ENCODE data around the gene LPCAT3. TPM values are rescaled to one million over a fixed set of nuclear protein-coding genes. Genes with fewer than 3 reads are reported as not detected.
"Not testable (repeated sequence)": the region's sequence is repeated elsewhere in the genome, so short reads cannot be mapped to it uniquely, and the experiment has no call there.

LPCAT3 gene
- total RNA-seq, 1 donor from 2014 or later, result 40.2 TPM

DNA sequence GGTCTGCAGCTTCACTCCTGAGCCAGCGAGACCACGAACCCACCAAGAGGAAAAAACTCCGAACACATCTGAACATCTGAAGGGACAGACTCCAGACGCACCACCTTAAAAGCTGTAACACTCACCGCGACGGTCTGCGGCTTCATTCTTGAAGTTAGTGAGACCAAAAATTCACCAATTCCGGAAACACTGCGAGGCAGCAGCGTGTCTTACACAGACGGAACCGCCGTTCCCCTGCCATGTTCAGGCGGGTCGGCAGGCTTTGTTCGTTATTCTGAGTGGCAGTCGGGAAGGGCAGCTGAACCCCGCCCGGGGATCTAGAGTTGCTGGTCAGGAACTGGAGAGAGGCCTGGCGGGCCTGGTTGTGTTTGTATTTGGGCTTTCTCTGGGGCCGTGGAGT, 20.3 kb upstream of the LPCAT3 start:
- Mint-ChIP-seq H3K27ac (ENCODE audit: unreplicated experiment) (peak overlapping the region; percentile 68), H3K4me1 (ENCODE audit: unreplicated experiment) (no peaks in the 10 kb centered on the region), H3K4me3 (ENCODE audit: unreplicated experiment) (peak overlapping the region; percentile 42), H3K36me3 (ENCODE audit: low read depth, unreplicated experiment) (peaks cover 6% of the 10 kb centered on the region), H3K9me3 (ENCODE audit: unreplicated experiment) (no peaks in the 10 kb centered on the region), H3K27me3 (ENCODE audit: unreplicated experiment) (peaks cover 4% of the 10 kb centered on the region)
- no peak for DNase-seq (ENCODE audit: low spot score)
- TF ChIP-seq, protein P1, sequence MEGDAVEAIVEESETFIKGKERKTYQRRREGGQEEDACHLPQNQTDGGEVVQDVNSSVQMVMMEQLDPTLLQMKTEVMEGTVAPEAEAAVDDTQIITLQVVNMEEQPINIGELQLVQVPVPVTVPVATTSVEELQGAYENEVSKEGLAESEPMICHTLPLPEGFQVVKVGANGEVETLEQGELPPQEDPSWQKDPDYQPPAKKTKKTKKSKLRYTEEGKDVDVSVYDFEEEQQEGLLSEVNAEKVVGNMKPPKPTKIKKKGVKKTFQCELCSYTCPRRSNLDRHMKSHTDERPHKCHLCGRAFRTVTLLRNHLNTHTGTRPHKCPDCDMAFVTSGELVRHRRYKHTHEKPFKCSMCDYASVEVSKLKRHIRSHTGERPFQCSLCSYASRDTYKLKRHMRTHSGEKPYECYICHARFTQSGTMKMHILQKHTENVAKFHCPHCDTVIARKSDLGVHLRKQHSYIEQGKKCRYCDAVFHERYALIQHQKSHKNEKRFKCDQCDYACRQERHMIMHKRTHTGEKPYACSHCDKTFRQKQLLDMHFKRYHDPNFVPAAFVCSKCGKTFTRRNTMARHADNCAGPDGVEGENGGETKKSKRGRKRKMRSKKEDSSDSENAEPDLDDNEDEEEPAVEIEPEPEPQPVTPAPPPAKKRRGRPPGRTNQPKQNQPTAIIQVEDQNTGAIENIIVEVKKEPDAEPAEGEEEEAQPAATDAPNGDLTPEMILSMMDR (IDR thresholded peaks at IDR 0.05; ENCODE audit: unreplicated experiment), result no peak

DNA sequence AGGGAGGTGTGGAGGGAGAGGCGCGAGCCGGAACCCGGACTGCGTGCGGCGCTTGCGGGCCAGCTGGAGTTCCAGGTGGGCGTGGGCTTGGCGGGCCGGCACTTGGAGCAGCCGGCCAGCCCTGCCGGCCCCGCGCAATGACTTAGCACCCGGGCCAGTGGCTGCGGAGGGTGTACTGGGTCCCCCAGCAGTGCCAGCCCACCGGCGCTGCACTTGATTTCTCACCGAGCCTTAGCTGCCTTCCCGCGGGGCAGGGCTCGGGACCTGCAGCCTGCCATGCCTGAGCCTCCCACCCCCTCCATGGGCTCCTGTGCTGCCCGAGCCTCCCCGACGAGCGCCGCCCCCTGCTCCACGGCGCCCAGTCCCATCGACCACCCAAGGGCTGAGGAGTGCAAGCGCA, 19.1 kb upstream of the LPCAT3 start:
- DNase-seq (ENCODE audit: low spot score); H3K4me1 Mint-ChIP-seq (ENCODE audit: unreplicated experiment); H3K27ac Mint-ChIP-seq (ENCODE audit: unreplicated experiment); H3K36me3 Mint-ChIP-seq (ENCODE audit: low read depth, unreplicated experiment); H3K4me3 Mint-ChIP-seq (ENCODE audit: unreplicated experiment); H3K9me3 Mint-ChIP-seq (ENCODE audit: unreplicated experiment); H3K27me3 Mint-ChIP-seq (ENCODE audit: unreplicated experiment): not testable (repeated sequence)

DNA sequence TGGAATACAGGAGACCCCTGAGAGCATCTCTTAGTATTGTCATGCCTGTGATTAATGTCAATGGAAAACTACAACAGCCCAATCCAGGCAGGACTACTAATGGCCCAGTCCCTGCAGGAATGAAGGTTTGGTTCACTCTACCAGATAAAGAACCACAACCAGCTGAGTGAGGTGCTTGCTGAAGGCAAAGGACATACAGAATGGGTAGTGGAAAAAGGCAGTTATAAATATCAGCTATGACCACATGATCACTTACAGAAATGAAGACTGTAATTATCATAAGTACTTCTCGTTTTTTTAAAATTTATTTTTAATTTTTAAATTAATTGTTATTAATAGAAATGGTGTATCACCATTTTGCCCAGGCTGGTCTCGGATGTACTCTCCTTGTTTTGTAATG, 17.2 kb upstream of the LPCAT3 start:
- TF ChIP-seq, protein P1 (IDR thresholded peaks at IDR 0.05; ENCODE audit: unreplicated experiment), result no peak
- no peak overlapping the region for H3K4me3 Mint-ChIP-seq (ENCODE audit: unreplicated experiment)

DNA sequence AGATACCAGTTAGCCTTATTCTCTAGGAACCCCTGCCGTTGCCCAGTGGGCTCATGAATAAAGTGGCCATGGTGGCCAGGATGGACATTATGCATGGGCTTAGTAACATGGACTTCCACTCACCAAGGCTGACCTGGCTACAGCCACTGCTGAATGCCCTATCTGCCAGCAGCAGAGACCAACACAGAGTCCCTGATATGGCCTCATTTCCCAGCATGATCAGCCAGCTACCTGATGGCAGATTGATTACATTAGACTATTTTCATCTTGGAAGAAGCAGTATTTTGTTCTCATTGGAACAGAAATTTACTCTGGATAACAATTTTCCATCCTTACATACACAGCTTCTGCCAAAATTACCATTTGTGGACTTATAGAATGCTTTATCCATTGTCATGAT, 16.2 kb upstream of the LPCAT3 start:
- Mint-ChIP-seq H3K9me3 (ENCODE audit: unreplicated experiment) (no peaks in the 10 kb centered on the region), H3K27me3 (ENCODE audit: unreplicated experiment) (peaks cover 4% of the 10 kb centered on the region)

More for the DNA sequence above, 17.2 kb upstream of the LPCAT3 start:
- H3K4me1 Mint-ChIP-seq (ENCODE audit: unreplicated experiment), result no peaks in the 10 kb centered on the region
- H3K27me3 Mint-ChIP-seq (ENCODE audit: unreplicated experiment), result peaks cover 4% of the 10 kb centered on the region
- H3K9me3 Mint-ChIP-seq (ENCODE audit: unreplicated experiment), result no peaks in the 10 kb centered on the region
- DNase-seq (ENCODE audit: low spot score), result no peak
- H3K27ac Mint-ChIP-seq (ENCODE audit: unreplicated experiment), result no peak overlapping the region
- H3K36me3 Mint-ChIP-seq (ENCODE audit: low read depth, unreplicated experiment), result peaks cover 6% of the 10 kb centered on the region

GRCh38 chr12:7032990-7033389, 14.7 kb upstream of the LPCAT3 start:
- Mint-ChIP-seq H3K4me1 (ENCODE audit: unreplicated experiment) (no peaks in the 10 kb centered on the region), H3K27ac (ENCODE audit: unreplicated experiment) (no peak overlapping the region), H3K4me3 (ENCODE audit: unreplicated experiment) (no peak overlapping the region), H3K9me3 (ENCODE audit: unreplicated experiment) (no peaks in the 10 kb centered on the region), H3K27me3 (ENCODE audit: unreplicated experiment) (peaks cover 2% of the 10 kb centered on the region), H3K36me3 (ENCODE audit: low read depth, unreplicated experiment) (peaks cover 2% of the 10 kb centered on the region)
- TF ChIP-seq, protein P1 (IDR thresholded peaks at IDR 0.05; ENCODE audit: unreplicated experiment), result no peak
- no peak for DNase-seq (ENCODE audit: low spot score)

More for the DNA sequence above, 16.2 kb upstream of the LPCAT3 start:
- no peak for DNase-seq (ENCODE audit: low spot score)
- Mint-ChIP-seq H3K27ac (ENCODE audit: unreplicated experiment) (no peak overlapping the region), H3K36me3 (ENCODE audit: low read depth, unreplicated experiment) (peaks cover 6% of the 10 kb centered on the region), H3K4me3 (ENCODE audit: unreplicated experiment) (no peak overlapping the region), H3K4me1 (ENCODE audit: unreplicated experiment) (no peaks in the 10 kb centered on the region)
- TF ChIP-seq, protein P1 (IDR thresholded peaks at IDR 0.05; ENCODE audit: unreplicated experiment), result no peak

DNA sequence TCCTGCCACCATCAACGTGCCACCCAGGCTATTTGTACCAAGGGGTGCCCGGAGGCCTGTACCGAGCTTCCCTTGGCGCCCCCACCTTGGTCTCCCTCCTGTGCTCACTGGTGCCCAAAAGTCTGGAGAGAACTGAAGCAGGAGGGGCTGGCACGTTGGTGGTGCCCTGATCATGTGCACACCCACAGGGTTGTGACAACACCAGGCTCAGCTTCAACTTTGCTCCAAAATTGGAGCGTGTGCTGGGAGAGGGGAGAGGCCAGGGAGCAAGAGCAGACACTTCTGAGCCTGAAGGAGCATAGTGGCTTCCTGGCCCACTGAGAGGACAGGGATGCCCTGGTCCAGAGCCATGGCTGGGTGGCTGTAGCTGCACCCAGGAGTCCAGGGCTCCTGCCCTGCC, 13.0 kb upstream of the LPCAT3 start:
- TF ChIP-seq, protein P1 (IDR thresholded peaks at IDR 0.05; ENCODE audit: unreplicated experiment), result no peak
- Mint-ChIP-seq H3K9me3 (ENCODE audit: unreplicated experiment) (no peaks in the 10 kb centered on the region), H3K27ac (ENCODE audit: unreplicated experiment) (no peak overlapping the region), H3K36me3 (ENCODE audit: low read depth, unreplicated experiment) (no peaks in the 10 kb centered on the region), H3K27me3 (ENCODE audit: unreplicated experiment) (no peaks in the 10 kb centered on the region), H3K4me3 (ENCODE audit: unreplicated experiment) (no peak overlapping the region), H3K4me1 (ENCODE audit: unreplicated experiment) (no peaks in the 10 kb centered on the region)
- DNase-seq (ENCODE audit: low spot score), result no peak

Data from endothelial cell (in vitro differentiated cells).